Measurements from ENCODE around the gene ZNF827.

ZNF827 gene

DNA sequence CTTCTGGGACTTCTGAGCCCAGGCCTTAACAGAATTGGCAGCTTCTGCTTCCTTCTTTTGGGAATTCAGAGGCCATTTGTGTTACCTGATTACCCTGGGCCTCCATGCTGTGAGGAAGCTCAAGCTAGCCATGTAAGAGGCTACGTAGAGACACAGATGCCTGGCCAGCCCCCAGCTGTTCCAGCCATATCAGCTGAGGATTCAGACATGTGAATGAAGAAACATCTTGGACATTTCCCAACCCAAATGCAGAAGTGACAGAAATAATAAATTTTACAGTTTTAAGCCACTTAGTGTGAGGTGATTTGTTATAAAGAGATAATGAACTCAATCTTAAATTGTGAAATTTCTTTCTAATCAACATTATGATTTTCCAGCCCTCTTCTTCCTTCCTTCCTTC lies 18.7 kb upstream of the ZNF827 start:
- in situ Hi-C loops (cut with HindIII; ENCODE audit: low sequenced_read_pairs) = no loop called here

DNA sequence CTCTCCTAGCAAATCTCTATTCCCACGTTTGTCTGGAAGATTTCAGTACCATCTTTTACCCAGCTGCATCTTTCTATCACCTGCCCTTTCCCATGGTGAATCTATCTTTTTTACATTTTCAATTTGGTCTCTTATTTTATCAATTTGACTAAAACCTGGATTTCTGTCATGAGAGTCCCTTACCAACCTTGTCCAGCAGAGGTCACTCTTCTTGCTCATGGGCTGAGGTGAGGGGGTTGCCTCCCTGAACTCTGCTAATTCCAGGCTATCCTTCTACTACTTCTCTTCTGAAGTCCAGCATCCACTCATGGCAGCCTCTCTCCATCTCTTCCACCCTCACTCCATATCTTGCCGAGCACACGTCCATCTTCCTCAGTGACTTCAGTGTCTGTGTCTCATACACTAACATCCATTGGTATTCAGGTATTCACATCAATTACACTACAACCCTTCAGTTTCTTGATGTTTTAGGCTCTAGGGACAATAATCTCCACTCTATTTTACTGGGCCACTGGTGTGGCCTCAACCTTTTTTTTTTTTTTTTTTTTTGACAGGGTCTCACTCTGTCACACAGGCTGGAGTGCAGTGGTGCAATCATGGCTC lies 17.8 kb upstream of the ZNF827 start:
- TF ChIP-seq, protein P1, sequence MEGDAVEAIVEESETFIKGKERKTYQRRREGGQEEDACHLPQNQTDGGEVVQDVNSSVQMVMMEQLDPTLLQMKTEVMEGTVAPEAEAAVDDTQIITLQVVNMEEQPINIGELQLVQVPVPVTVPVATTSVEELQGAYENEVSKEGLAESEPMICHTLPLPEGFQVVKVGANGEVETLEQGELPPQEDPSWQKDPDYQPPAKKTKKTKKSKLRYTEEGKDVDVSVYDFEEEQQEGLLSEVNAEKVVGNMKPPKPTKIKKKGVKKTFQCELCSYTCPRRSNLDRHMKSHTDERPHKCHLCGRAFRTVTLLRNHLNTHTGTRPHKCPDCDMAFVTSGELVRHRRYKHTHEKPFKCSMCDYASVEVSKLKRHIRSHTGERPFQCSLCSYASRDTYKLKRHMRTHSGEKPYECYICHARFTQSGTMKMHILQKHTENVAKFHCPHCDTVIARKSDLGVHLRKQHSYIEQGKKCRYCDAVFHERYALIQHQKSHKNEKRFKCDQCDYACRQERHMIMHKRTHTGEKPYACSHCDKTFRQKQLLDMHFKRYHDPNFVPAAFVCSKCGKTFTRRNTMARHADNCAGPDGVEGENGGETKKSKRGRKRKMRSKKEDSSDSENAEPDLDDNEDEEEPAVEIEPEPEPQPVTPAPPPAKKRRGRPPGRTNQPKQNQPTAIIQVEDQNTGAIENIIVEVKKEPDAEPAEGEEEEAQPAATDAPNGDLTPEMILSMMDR (IDR thresholded peaks at IDR 0.05; ENCODE audit: low read depth, low read length) = peak; percentile 80
- in situ Hi-C loops (cut with HindIII; ENCODE audit: low sequenced_read_pairs) = no loop called here
- H3K4me3 ChIP-seq (ENCODE audit: low read depth, low read length) = no peak overlapping the region
- peak; percentile 39 for DNase-seq (ENCODE audit: low read depth, low spot score)

More for the DNA sequence above, 18.7 kb upstream of the ZNF827 start:
- H3K4me3 ChIP-seq (ENCODE audit: low read depth, low read length) = no peak overlapping the region
- TF ChIP-seq, protein P1 (IDR thresholded peaks at IDR 0.05; ENCODE audit: low read depth, low read length) = no peak
- no peak for DNase-seq (ENCODE audit: low read depth, low spot score)

DNA sequence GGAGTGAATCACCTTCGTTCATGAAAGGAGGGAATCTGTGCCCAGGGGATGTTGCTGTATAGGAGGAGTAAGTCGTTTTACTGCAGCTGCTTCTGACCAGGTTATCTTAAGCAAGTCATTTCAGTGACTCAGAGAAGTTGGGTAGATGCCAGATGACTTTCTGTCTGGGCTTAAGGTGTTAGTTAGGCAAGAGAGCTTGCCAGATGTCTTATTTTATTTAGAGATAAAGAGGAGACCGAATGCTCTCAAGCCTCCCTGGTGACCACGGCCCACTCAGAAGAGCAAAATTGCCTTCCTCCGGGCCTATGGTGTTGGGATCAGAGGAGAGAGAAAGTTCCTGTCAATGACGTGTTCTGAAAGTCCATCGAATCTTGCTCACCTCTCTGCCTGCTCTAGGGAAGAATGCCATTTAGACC lies 16.3 kb upstream of the ZNF827 start:
- TF ChIP-seq, protein P1 (IDR thresholded peaks at IDR 0.05; ENCODE audit: low read depth, low read length) = no peak
- H3K4me3 ChIP-seq (ENCODE audit: low read depth, low read length) = no peak overlapping the region
- in situ Hi-C loops (cut with HindIII; ENCODE audit: low sequenced_read_pairs) = no loop called here
- peak; percentile 85 for DNase-seq (ENCODE audit: low read depth, low spot score)

DNA sequence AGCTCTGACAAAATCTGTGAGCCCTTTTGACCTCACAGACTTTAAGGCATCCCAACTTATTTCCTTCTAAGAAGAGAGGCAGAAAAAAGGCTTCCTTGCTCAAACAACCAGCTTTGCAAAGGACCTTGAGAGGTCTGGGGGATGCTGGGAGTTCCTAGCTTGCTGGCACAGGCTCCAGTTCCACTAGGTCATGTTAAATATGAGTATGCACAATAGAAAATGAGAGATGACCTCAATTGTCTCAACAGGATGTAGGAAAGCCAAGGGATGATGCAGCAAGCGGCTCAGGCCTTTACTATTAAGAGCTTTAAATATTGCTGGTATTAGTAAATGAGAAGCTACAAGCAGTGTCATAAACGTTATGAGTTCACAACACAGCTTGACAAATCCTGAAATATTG lies 13.3 kb upstream of the ZNF827 start:
- TF ChIP-seq, protein P1 (IDR thresholded peaks at IDR 0.05; ENCODE audit: low read depth, low read length) = no peak
- H3K4me3 ChIP-seq (ENCODE audit: low read depth, low read length) = no peak overlapping the region
- no peak for DNase-seq (ENCODE audit: low read depth, low spot score)
- in situ Hi-C loops (cut with HindIII; ENCODE audit: low sequenced_read_pairs) = no loop called here

DNA sequence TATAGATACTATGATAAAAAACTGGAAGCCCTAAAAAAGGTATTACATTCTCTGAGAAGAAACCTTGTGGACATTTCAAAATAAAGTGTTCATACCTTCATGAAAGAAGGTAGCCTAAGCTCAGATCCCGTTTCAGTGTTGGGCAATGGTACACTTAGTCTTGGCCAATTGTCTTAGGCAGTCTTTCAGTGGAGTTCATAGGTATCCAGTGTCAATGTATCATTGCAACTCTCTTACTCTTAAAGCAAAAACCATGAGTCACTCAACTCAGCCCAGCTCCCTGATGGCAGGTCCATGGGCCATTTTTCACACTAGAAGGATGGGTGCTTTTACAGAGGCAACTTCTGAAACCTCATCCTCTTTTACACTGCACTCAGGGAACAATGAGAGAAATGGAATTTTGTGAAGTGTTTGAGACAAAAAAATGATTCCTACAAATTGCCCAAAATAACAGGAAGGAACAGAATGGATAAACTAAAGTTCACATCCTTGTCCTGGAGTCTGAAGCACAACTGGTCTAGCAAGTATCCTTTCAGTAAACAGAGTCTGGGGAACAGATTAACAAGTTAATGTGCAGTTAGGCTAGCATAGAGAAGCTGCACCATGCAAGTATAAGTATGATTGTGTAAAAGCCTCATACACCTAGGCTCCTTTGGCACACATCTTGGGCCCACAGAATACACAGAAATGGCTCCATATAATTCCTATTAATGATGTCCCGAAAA lies 7.0 kb upstream of the ZNF827 start:
- TF ChIP-seq, protein P1 (IDR thresholded peaks at IDR 0.05; ENCODE audit: low read depth, low read length) = no peak
- in situ Hi-C loops (cut with HindIII; ENCODE audit: low sequenced_read_pairs) = no loop called here
- no peak overlapping the region for H3K4me3 ChIP-seq (ENCODE audit: low read depth, low read length)
- DNase-seq (ENCODE audit: low read depth, low spot score) = no peak

DNA sequence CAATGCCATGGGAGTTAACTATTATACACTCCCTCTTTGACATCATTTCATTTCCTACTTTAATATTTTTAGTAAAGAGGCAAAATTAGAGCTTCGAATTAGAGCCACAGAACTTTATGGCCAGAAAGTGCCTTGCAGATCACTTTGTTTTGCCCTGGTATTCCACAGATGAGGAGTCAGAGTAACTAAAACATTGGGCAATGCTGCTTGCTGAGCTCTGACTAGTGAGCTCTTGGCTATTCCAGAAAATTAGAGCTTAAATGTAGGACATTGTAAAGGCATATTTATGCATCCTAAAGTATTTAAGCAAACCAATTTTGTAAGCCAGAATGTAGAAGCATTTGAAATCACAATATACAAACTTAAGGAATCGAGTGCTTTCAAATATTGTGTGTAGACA lies 6.3 kb upstream of the ZNF827 start:
- in situ Hi-C loops (cut with HindIII; ENCODE audit: low sequenced_read_pairs) = no loop called here
- TF ChIP-seq, protein P1 (IDR thresholded peaks at IDR 0.05; ENCODE audit: low read depth, low read length) = no peak
- H3K4me3 ChIP-seq (ENCODE audit: low read depth, low read length) = no peak overlapping the region
- no peak for DNase-seq (ENCODE audit: low read depth, low spot score)
